22Rv1 (cell line): ENCODE results near the gene SYCN.

Source experiments
- ZFX ChIP-seq: fragments of 450-650 bp; IDR thresholded peaks from 2 replicates; pipeline ENCODE4 v1.6.1; 2017; ENCODE audit warnings: antibody characterized with exemption, borderline replicate concordance
- TF ChIP-seq, protein P1 (sequence below): fragments of 450-650 bp; IDR thresholded peaks from 2 replicates; pipeline ENCODE4 v1.5.1; 2017; ENCODE audit warnings: mild to moderate bottlenecking

DNA sequence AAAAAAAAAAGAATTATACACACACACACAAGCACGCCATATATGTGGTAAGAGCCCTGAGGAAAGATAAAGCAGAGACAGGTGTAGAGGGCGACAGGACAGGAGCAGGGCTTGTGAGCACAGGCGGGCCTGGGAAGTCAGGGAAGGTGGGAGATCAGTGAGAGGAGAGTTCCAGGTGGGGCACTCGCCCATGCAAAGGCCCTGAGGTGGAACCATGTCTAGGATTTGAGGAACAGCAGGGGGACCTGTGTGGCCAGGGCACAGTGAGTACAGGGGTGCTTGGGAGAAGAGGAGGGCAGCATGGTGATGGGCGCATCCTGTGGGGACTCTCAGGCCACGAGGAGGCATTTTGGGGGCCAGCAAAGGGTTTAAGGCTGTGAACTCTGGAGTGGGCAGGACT is 39.8 kb downstream of the SYCN start:
- TF ChIP-seq, protein P1, sequence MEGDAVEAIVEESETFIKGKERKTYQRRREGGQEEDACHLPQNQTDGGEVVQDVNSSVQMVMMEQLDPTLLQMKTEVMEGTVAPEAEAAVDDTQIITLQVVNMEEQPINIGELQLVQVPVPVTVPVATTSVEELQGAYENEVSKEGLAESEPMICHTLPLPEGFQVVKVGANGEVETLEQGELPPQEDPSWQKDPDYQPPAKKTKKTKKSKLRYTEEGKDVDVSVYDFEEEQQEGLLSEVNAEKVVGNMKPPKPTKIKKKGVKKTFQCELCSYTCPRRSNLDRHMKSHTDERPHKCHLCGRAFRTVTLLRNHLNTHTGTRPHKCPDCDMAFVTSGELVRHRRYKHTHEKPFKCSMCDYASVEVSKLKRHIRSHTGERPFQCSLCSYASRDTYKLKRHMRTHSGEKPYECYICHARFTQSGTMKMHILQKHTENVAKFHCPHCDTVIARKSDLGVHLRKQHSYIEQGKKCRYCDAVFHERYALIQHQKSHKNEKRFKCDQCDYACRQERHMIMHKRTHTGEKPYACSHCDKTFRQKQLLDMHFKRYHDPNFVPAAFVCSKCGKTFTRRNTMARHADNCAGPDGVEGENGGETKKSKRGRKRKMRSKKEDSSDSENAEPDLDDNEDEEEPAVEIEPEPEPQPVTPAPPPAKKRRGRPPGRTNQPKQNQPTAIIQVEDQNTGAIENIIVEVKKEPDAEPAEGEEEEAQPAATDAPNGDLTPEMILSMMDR: no peak
- TF ChIP-seq ZFX: no peak
